ENCODE data around the gene FAM3A. TPM values are rescaled to one million over a fixed set of nuclear protein-coding genes. Genes with fewer than 3 reads are reported as not detected.

The FAM3A gene
- total RNA-seq, 5 donors from 2014 or later (not counting 1 experiment from before 2014, with no cell fraction given) = 33.9 to 67.6 (median 57.8) TPM

GRCh38 chrX:154471839-154472684 is 44.0 kb downstream of the FAM3A start:
- Histone ChIP-seq H3K4me3 (ENCODE audit: control insufficient read depth in 1 of 2, extremely low read depth in 1 of 2, low read length in 1 of 2) (no peak overlapping the region), H3K27me3 (replicated peaks in 1 of 2; ENCODE audit: control insufficient read depth in 2 of 2, extremely low read depth in 1 of 2, insufficient read depth in 2 of 2, low read length in 1 of 2) (no peaks in the 10 kb centered on the region), H3K36me3 (ENCODE audit: control insufficient read depth in 2 of 2, extremely low read depth in 1 of 2, insufficient read depth in 1 of 2, low read length in 1 of 2) (peaks cover 0 to 34% of the 10 kb centered on the region in 2 donors), H3K27ac (ENCODE audit: low read length) (no peak overlapping the region), H3K4me1 (ENCODE audit: control insufficient read depth in 1 of 2, extremely low read depth in 1 of 2, insufficient read depth in 2 of 2, low read length in 2 of 2) (peaks cover 4 to 6% of the 10 kb centered on the region in 2 experiments), H3K9me3 (no peaks in the 10 kb centered on the region)
- no peaks in the 10 kb centered on the region for H3K27me3 Mint-ChIP-seq
- 100% methylated on average over 3 of the region's 23 CpGs for whole genome bisulfite sequencing (ENCODE audit: insufficient coverage)
- H3K27ac Mint-ChIP-seq = no peak overlapping the region
- no peaks in the 10 kb centered on the region for H3K36me3 Mint-ChIP-seq
- peaks cover 0 to 8% (median 1%) of the 10 kb centered on the region in 3 donors for H3K4me1 Mint-ChIP-seq
- H3K4me3 Mint-ChIP-seq = no peak overlapping the region
- no peaks in the 10 kb centered on the region for H3K9me3 Mint-ChIP-seq
- ChIA-PET CTCF (no interaction called here), POLR2A (no interaction called here)
- peak in 1 of 4 experiments; percentile 7 for ATAC-seq (replicated peaks in 1 of 4)
- DNase-seq = no peak

- peaks cover 6 to 40% of the 10 kb centered on the region in 2 donors for H3K36me3 ChIP-seq (ENCODE audit: control insufficient read depth in 2 of 2, extremely low read depth in 1 of 2, insufficient read depth in 1 of 2, low read length in 1 of 2)
- H3K27ac Mint-ChIP-seq = no peak overlapping the region
These were observed 45.0 kb downstream of the FAM3A start for GRCh38 chrX:154470914-154471568.

GRCh38 chrX:154470434-154470833 is 45.6 kb downstream of the FAM3A start:
- POLR2A ChIA-PET = no interaction called here
- peaks cover 6 to 46% of the 10 kb centered on the region in 2 donors for H3K36me3 ChIP-seq (ENCODE audit: control insufficient read depth in 2 of 2, extremely low read depth in 1 of 2, insufficient read depth in 1 of 2, low read length in 1 of 2)
- no peaks in the 10 kb centered on the region for H3K9me3 ChIP-seq
- no peaks in the 10 kb centered on the region for H3K9me3 Mint-ChIP-seq
- H3K27ac Mint-ChIP-seq = no peak overlapping the region
- CTCF ChIA-PET = no interaction called here
- H3K4me3 ChIP-seq (ENCODE audit: control insufficient read depth in 1 of 2, extremely low read depth in 1 of 2, low read length in 1 of 2) = no peak overlapping the region
- WGBS (ENCODE audit: insufficient coverage) = 95% methylated on average over 8 of the region's 14 CpGs
- H3K27ac ChIP-seq (ENCODE audit: low read length) = no peak overlapping the region
- H3K27me3 ChIP-seq (replicated peaks in 1 of 2; ENCODE audit: control insufficient read depth in 2 of 2, extremely low read depth in 1 of 2, insufficient read depth in 2 of 2, low read length in 1 of 2) = no peaks in the 10 kb centered on the region
- peaks cover 0 to under 1% (median 0%) of the 10 kb centered on the region in 3 donors for H3K4me1 Mint-ChIP-seq
- no peak for DNase-seq
- no peak for ATAC-seq (replicated peaks in 1 of 4)
- no peaks in the 10 kb centered on the region for H3K4me1 ChIP-seq (ENCODE audit: control insufficient read depth in 1 of 2, extremely low read depth in 1 of 2, insufficient read depth in 2 of 2, low read length in 2 of 2)
- H3K4me3 Mint-ChIP-seq = no peak overlapping the region
- no peaks in the 10 kb centered on the region for H3K36me3 Mint-ChIP-seq
- H3K27me3 Mint-ChIP-seq = no peaks in the 10 kb centered on the region

More at GRCh38 chrX:154470914-154471568, 45.0 kb downstream of the FAM3A start:
- H3K4me1 ChIP-seq (ENCODE audit: control insufficient read depth in 1 of 2, extremely low read depth in 1 of 2, insufficient read depth in 2 of 2, low read length in 2 of 2) = no peaks in the 10 kb centered on the region
- POLR2A ChIA-PET = no interaction called here
- H3K4me3 ChIP-seq (ENCODE audit: control insufficient read depth in 1 of 2, extremely low read depth in 1 of 2, low read length in 1 of 2) = no peak overlapping the region
- H3K4me1 Mint-ChIP-seq = peaks cover 0 to 3% (median 0%) of the 10 kb centered on the region in 3 donors
- WGBS (ENCODE audit: insufficient coverage) = 97% methylated on average over 5 of the region's 23 CpGs
- CTCF ChIA-PET = no interaction called here
- DNase-seq (no peak), ATAC-seq (replicated peaks in 1 of 4) (no peak)
- no peaks in the 10 kb centered on the region for H3K36me3 Mint-ChIP-seq
- H3K9me3 ChIP-seq = no peaks in the 10 kb centered on the region
- H3K27me3 Mint-ChIP-seq = no peaks in the 10 kb centered on the region
- H3K9me3 Mint-ChIP-seq = no peaks in the 10 kb centered on the region
- H3K4me3 Mint-ChIP-seq = no peak overlapping the region
- H3K27ac ChIP-seq (ENCODE audit: low read length) = no peak overlapping the region
- no peaks in the 10 kb centered on the region for H3K27me3 ChIP-seq (replicated peaks in 1 of 2; ENCODE audit: control insufficient read depth in 2 of 2, extremely low read depth in 1 of 2, insufficient read depth in 2 of 2, low read length in 1 of 2)

GRCh38 chrX:154469880-154470279 is 46.2 kb downstream of the FAM3A start:
- no peaks in the 10 kb centered on the region for H3K27me3 ChIP-seq (replicated peaks in 1 of 2; ENCODE audit: control insufficient read depth in 2 of 2, extremely low read depth in 1 of 2, insufficient read depth in 2 of 2, low read length in 1 of 2)
- 90% methylated on average over 15 of the region's 18 CpGs for WGBS (ENCODE audit: insufficient coverage)
- Mint-ChIP-seq H3K4me3 (no peak overlapping the region), H3K4me1 (no peaks in the 10 kb centered on the region), H3K27me3 (no peaks in the 10 kb centered on the region), H3K36me3 (no peaks in the 10 kb centered on the region), H3K9me3 (no peaks in the 10 kb centered on the region), H3K27ac (no peak overlapping the region)
- H3K27ac ChIP-seq (ENCODE audit: low read length) = no peak overlapping the region
- ATAC-seq (replicated peaks in 1 of 4) (no peak), DNase-seq (no peak)
- no peak overlapping the region for H3K4me3 ChIP-seq (ENCODE audit: control insufficient read depth in 1 of 2, extremely low read depth in 1 of 2, low read length in 1 of 2)
- ChIA-PET CTCF (no interaction called here), POLR2A (no interaction called here)
- H3K4me1 ChIP-seq (ENCODE audit: control insufficient read depth in 1 of 2, extremely low read depth in 1 of 2, insufficient read depth in 2 of 2, low read length in 2 of 2) = no peaks in the 10 kb centered on the region
- H3K36me3 ChIP-seq (ENCODE audit: control insufficient read depth in 2 of 2, extremely low read depth in 1 of 2, insufficient read depth in 1 of 2, low read length in 1 of 2) = peaks cover 6 to 48% of the 10 kb centered on the region in 2 donors
- H3K9me3 ChIP-seq = no peaks in the 10 kb centered on the region

- H3K27ac Mint-ChIP-seq = no peak overlapping the region
- ATAC-seq (replicated peaks in 1 of 4) = no peak
- ChIA-PET CTCF (no interaction called here), POLR2A (no interaction called here)
- no peaks in the 10 kb centered on the region for H3K36me3 Mint-ChIP-seq
- H3K36me3 ChIP-seq (ENCODE audit: control insufficient read depth in 2 of 2, extremely low read depth in 1 of 2, insufficient read depth in 1 of 2, low read length in 1 of 2) = peaks cover 6 to 51% of the 10 kb centered on the region in 2 donors
- no peaks in the 10 kb centered on the region for H3K27me3 Mint-ChIP-seq
- no peak overlapping the region for H3K27ac ChIP-seq (ENCODE audit: low read length)
- DNase-seq = no peak
- H3K4me3 ChIP-seq (ENCODE audit: control insufficient read depth in 1 of 2, extremely low read depth in 1 of 2, low read length in 1 of 2) = no peak overlapping the region
- no peaks in the 10 kb centered on the region for H3K9me3 Mint-ChIP-seq
- no peaks in the 10 kb centered on the region for H3K4me1 Mint-ChIP-seq
- no peaks in the 10 kb centered on the region for H3K4me1 ChIP-seq (ENCODE audit: control insufficient read depth in 1 of 2, extremely low read depth in 1 of 2, insufficient read depth in 2 of 2, low read length in 2 of 2)
- H3K27me3 ChIP-seq (replicated peaks in 1 of 2; ENCODE audit: control insufficient read depth in 2 of 2, extremely low read depth in 1 of 2, insufficient read depth in 2 of 2, low read length in 1 of 2) = no peaks in the 10 kb centered on the region
- no peak overlapping the region for H3K4me3 Mint-ChIP-seq
- 74% methylated on average over 6 of the region's 9 CpGs for WGBS (ENCODE audit: insufficient coverage)
- no peaks in the 10 kb centered on the region for H3K9me3 ChIP-seq
These were observed 46.9 kb downstream of the FAM3A start for GRCh38 chrX:154469114-154469513.

GRCh38 chrX:154468217-154468616 is 47.8 kb downstream of the FAM3A start:
- H3K27ac Mint-ChIP-seq = no peak overlapping the region
- no peak overlapping the region for H3K27ac ChIP-seq (ENCODE audit: low read length)

More at GRCh38 chrX:154468217-154468616, 47.8 kb downstream of the FAM3A start:
- 97% methylated on average over 12 of the region's 23 CpGs for WGBS (ENCODE audit: insufficient coverage)
- POLR2A ChIA-PET = no interaction called here
- Mint-ChIP-seq H3K9me3 (no peaks in the 10 kb centered on the region), H3K4me3 (no peak overlapping the region), H3K36me3 (no peaks in the 10 kb centered on the region), H3K4me1 (no peaks in the 10 kb centered on the region), H3K27me3 (no peaks in the 10 kb centered on the region)
- Histone ChIP-seq H3K4me1 (ENCODE audit: control insufficient read depth in 1 of 2, extremely low read depth in 1 of 2, insufficient read depth in 2 of 2, low read length in 2 of 2) (no peaks in the 10 kb centered on the region), H3K4me3 (ENCODE audit: control insufficient read depth in 1 of 2, extremely low read depth in 1 of 2, low read length in 1 of 2) (no peak overlapping the region), H3K9me3 (no peaks in the 10 kb centered on the region), H3K27me3 (replicated peaks in 1 of 2; ENCODE audit: control insufficient read depth in 2 of 2, extremely low read depth in 1 of 2, insufficient read depth in 2 of 2, low read length in 1 of 2) (no peaks in the 10 kb centered on the region), H3K36me3 (ENCODE audit: control insufficient read depth in 2 of 2, extremely low read depth in 1 of 2, insufficient read depth in 1 of 2, low read length in 1 of 2) (peaks cover 6 to 51% of the 10 kb centered on the region in 2 donors)
- CTCF ChIA-PET = interaction anchor here in 1 of 2 donors (0.5 kb wide), 1 partner anchor 61 kb away, joined by 5 read pairs; no protein-coding TSS in a partner anchor
- ATAC-seq (replicated peaks in 1 of 4) (no peak), DNase-seq (no peak)
